Measurements from ENCODE around the gene LCAT. TPM values are rescaled to one million over a fixed set of nuclear protein-coding genes. Genes with fewer than 3 reads are reported as not detected.

Gene LCAT
- total RNA-seq, 1 experiment from 2014 or later: 14.0 TPM

DNA sequence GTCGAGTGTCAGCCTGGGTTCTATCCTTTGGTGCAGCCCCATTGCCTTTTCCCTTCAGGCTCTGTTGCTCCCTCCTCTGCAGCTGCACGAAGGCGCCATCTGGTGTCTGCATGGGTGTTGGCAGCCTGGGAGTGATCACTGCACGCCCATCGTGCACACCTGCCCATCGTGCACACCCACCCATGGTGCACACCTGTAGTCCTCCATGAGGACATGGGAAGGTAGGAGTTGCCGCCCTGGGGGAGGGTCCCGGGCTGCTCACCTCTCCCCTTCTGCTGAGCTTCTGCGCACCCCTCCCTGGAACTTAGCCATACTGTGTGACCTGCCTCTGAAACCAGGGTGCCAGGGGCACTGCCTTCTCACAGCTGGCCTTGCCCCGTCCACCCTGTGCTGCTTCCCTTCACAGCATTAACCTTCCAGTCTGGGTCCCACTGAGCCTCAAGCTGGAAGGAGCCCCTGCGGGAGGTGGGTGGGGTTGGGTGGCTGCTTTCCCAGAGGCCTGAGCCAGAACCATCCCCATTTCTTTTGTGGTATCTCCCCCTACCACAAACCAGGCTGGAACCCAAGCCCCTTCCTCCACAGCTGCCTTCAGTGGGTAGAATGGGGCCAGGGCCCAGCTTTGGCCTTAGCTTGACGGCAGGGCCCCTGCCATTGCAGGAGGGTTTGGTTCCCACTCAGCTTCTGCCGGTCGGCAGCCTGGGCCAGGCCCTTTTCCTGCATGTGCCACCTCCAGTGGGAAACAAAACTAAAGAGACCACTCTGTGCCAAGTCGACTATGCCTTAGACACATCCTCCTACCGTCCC, 15.2 kb downstream of the LCAT start:
- TF ChIP-seq, protein P1, sequence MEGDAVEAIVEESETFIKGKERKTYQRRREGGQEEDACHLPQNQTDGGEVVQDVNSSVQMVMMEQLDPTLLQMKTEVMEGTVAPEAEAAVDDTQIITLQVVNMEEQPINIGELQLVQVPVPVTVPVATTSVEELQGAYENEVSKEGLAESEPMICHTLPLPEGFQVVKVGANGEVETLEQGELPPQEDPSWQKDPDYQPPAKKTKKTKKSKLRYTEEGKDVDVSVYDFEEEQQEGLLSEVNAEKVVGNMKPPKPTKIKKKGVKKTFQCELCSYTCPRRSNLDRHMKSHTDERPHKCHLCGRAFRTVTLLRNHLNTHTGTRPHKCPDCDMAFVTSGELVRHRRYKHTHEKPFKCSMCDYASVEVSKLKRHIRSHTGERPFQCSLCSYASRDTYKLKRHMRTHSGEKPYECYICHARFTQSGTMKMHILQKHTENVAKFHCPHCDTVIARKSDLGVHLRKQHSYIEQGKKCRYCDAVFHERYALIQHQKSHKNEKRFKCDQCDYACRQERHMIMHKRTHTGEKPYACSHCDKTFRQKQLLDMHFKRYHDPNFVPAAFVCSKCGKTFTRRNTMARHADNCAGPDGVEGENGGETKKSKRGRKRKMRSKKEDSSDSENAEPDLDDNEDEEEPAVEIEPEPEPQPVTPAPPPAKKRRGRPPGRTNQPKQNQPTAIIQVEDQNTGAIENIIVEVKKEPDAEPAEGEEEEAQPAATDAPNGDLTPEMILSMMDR (IDR thresholded peaks at IDR 0.05): peak; percentile 91
- TF ChIP-seq POLR2AphosphoS5 (IDR thresholded peaks at IDR 0.05; ENCODE audit: low read depth, low read length): no peak
- no peaks in the 10 kb centered on the region for H3K9me3 ChIP-seq (ENCODE audit: control insufficient read depth, insufficient read depth, low read depth, low read length)
- POLR2A ChIA-PET: no interaction called here
- CTCF ChIA-PET: interaction anchor here (0.5 to 1.0 kb wide), 2 partner anchors 112 to 1332 kb away, joined by 3 to 5 read pairs; no protein-coding TSS in a partner anchor
- H3K4me1 ChIP-seq (ENCODE audit: control insufficient read depth, insufficient read depth, low read length): no peaks in the 10 kb centered on the region
- no peaks in the 10 kb centered on the region for H3K36me3 ChIP-seq (ENCODE audit: control insufficient read depth, insufficient read depth, low read length)
- BruUV-seq (replicated peaks): no TSS peak
- no peaks in the 10 kb centered on the region for H3K27me3 ChIP-seq (ENCODE audit: control insufficient read depth, insufficient read depth, low read length)
- DNase-seq (ENCODE audit: low read depth, low spot score) (peak; percentile 41), ATAC-seq (peak; percentile 84)
- intact Hi-C loops (cut with micrococcal nuclease; ENCODE audit: unreplicated experiment) (loop anchor here (5.0 kb wide), 1 partner anchor 256 kb away; no protein-coding TSS in a partner anchor), in situ Hi-C loops (cut with HindIII; ENCODE audit: low pct_unique_long_range_greater_than_20kb, low sequenced_read_pairs) (no loop called here)
- H3K4me3 ChIP-seq (ENCODE audit: low read depth in 2 of 2, low read length in 2 of 2): no peak overlapping the region
- no peak overlapping the region for H3K27ac ChIP-seq (ENCODE audit: low read length)

DNA sequence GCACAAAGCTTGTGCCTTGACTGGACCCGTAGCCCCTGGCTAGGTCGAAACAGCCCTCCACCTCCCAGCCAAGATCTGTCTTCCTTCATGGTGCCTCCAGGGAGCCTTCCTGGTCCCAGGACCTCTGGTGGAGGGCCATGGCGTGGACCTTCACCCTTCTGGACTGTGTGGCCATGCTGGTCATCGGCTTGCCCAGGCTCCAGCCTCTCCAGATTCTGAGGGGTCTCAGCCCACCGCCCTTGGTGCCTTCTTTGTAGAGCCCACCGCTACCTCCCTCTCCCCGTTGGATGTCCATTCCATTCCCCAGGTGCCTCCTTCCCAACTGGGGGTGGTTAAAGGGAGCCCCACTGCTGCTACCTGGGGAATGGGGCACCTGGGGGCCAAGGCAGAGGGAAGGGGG, 15.8 kb downstream of the LCAT start:
- Histone ChIP-seq H3K27me3 (ENCODE audit: control insufficient read depth, insufficient read depth, low read length) (no peaks in the 10 kb centered on the region), H3K4me1 (ENCODE audit: control insufficient read depth, insufficient read depth, low read length) (no peaks in the 10 kb centered on the region), H3K27ac (ENCODE audit: low read length) (no peak overlapping the region), H3K4me3 (ENCODE audit: low read depth in 2 of 2, low read length in 2 of 2) (no peak overlapping the region), H3K36me3 (ENCODE audit: control insufficient read depth, insufficient read depth, low read length) (no peaks in the 10 kb centered on the region), H3K9me3 (ENCODE audit: control insufficient read depth, insufficient read depth, low read depth, low read length) (no peaks in the 10 kb centered on the region)
- DNase-seq (ENCODE audit: low read depth, low spot score): no peak
- ChIA-PET POLR2A (no interaction called here), CTCF (interaction anchor here (1.0 kb wide), 1 partner anchor 111 kb away, joined by 5 read pairs; no protein-coding TSS in a partner anchor)
- ATAC-seq: no peak
- no TSS peak for BruUV-seq (replicated peaks)
- TF ChIP-seq, protein P2, sequence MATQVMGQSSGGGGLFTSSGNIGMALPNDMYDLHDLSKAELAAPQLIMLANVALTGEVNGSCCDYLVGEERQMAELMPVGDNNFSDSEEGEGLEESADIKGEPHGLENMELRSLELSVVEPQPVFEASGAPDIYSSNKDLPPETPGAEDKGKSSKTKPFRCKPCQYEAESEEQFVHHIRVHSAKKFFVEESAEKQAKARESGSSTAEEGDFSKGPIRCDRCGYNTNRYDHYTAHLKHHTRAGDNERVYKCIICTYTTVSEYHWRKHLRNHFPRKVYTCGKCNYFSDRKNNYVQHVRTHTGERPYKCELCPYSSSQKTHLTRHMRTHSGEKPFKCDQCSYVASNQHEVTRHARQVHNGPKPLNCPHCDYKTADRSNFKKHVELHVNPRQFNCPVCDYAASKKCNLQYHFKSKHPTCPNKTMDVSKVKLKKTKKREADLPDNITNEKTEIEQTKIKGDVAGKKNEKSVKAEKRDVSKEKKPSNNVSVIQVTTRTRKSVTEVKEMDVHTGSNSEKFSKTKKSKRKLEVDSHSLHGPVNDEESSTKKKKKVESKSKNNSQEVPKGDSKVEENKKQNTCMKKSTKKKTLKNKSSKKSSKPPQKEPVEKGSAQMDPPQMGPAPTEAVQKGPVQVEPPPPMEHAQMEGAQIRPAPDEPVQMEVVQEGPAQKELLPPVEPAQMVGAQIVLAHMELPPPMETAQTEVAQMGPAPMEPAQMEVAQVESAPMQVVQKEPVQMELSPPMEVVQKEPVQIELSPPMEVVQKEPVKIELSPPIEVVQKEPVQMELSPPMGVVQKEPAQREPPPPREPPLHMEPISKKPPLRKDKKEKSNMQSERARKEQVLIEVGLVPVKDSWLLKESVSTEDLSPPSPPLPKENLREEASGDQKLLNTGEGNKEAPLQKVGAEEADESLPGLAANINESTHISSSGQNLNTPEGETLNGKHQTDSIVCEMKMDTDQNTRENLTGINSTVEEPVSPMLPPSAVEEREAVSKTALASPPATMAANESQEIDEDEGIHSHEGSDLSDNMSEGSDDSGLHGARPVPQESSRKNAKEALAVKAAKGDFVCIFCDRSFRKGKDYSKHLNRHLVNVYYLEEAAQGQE (IDR thresholded peaks at IDR 0.05; ENCODE audit: insufficient read depth in 1 of 2, low read depth in 2 of 2, low read length in 1 of 2): no peak
- intact Hi-C loops (cut with micrococcal nuclease; ENCODE audit: unreplicated experiment) (loop anchor here (5.0 kb wide), 1 partner anchor 256 kb away; no protein-coding TSS in a partner anchor), in situ Hi-C loops (cut with HindIII; ENCODE audit: low pct_unique_long_range_greater_than_20kb, low sequenced_read_pairs) (no loop called here)

DNA sequence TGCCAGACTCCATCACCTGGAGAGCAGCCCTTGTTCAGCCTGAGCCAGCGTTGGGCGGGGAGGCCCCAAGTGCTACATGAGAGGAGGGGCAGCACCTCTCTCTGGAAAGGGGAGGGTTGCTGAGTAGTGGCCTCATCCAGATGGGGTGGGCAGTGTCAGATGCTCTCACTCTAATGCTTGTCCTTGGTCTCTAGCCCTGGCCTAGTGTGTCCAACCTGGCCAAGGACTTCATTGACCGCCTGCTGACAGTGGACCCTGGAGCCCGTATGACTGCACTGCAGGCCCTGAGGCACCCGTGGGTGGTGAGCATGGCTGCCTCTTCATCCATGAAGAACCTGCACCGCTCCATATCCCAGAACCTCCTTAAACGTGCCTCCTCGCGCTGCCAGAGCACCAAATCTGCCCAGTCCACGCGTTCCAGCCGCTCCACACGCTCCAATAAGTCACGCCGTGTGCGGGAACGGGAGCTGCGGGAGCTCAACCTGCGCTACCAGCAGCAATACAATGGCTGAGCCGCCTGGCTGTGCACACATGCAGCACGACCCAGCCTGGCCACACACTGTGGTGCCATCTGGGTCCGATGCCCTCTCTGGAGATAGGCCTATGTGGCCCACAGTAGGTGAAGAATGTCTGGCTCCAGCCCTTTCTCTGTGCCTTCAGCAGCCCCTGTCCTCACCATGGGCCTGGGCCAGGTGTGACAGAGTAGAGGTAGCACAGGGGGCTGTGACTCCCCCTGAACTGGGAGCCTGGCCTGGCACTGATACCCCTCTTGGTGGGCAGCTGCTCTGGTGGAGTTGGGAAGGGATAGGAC, 16.6 kb downstream of the LCAT start:
- in situ Hi-C loops (cut with HindIII; ENCODE audit: low pct_unique_long_range_greater_than_20kb, low sequenced_read_pairs) (no loop called here), intact Hi-C loops (cut with micrococcal nuclease; ENCODE audit: unreplicated experiment) (loop anchor here (5.0 kb wide), 1 partner anchor 255 kb away; no protein-coding TSS in a partner anchor)
- TF ChIP-seq, protein P2 (IDR thresholded peaks at IDR 0.05; ENCODE audit: insufficient read depth in 1 of 2, low read depth in 2 of 2, low read length in 1 of 2): no peak
- TF ChIP-seq, protein P1 (IDR thresholded peaks at IDR 0.05): no peak
- no peaks in the 10 kb centered on the region for H3K36me3 ChIP-seq (ENCODE audit: control insufficient read depth, insufficient read depth, low read length)
- CTCF ChIA-PET: interaction anchor here (0.6 kb wide), 1 partner anchor 112 kb away, joined by 13 read pairs; no protein-coding TSS in a partner anchor
- H3K9me3 ChIP-seq (ENCODE audit: control insufficient read depth, insufficient read depth, low read depth, low read length): no peaks in the 10 kb centered on the region
- no TSS peak for BruUV-seq (replicated peaks)
- H3K27ac ChIP-seq (ENCODE audit: low read length): no peak overlapping the region
- POLR2A ChIA-PET: no interaction called here
- ATAC-seq (0 out of 2 replicates have a peak, but pooled peaks have one; percentile 8), DNase-seq (ENCODE audit: low read depth, low spot score) (no peak)
- no peak overlapping the region for H3K4me3 ChIP-seq (ENCODE audit: low read depth in 2 of 2, low read length in 2 of 2)
- H3K27me3 ChIP-seq (ENCODE audit: control insufficient read depth, insufficient read depth, low read length): no peaks in the 10 kb centered on the region
- H3K4me1 ChIP-seq (ENCODE audit: control insufficient read depth, insufficient read depth, low read length): no peaks in the 10 kb centered on the region
